HL-60 (cell line): ENCODE data around the gene SPINK4.

Experiments used
- DNase-seq, 2 experiments: peaks; one replicate each; pipeline ENCODE4 v3.0.0-alpha.2; 2010 to 2020; ENCODE audit warnings: low read depth in 1 of 2, low spot score in 1 of 2
- H3K27ac ChIP-seq: fragments of 250-450 bp; sonication (Bioruptor Pico); replicated peaks from 2 replicates; pipeline ENCODE4 v1.5.1; 2020; ENCODE audit warnings: mild to moderate bottlenecking, moderate library complexity
- H3K27me3 ChIP-seq: fragments of 250-450 bp; sonication (Bioruptor Pico); 2 replicates; pipeline ENCODE4 v1.5.1; 2021; ENCODE audit warnings: mild to moderate bottlenecking, moderate library complexity; ENCODE audit not compliant: insufficient read depth, poor library complexity, severe bottlenecking
- H3K4me3 ChIP-seq: replicated peaks from 2 replicates; pipeline ENCODE4 v1.5.1; 2011; ENCODE audit warnings: mild to moderate bottlenecking, control low read depth, low read length; ENCODE audit not compliant: insufficient read depth
- GABPA ChIP-seq: IDR thresholded peaks from 2 replicates; pipeline ENCODE4 v1.6.1; 2012; ENCODE audit warnings: low read depth
- POLR2AphosphoS5 ChIP-seq: IDR thresholded peaks from 2 replicates; pipeline ENCODE4 v1.6.1; 2012; ENCODE audit warnings: low read depth
- SPI1 ChIP-seq: IDR thresholded peaks from 2 replicates; pipeline ENCODE4 v1.6.1; 2012; ENCODE audit warnings: low read depth, mild to moderate bottlenecking, borderline replicate concordance
- TF ChIP-seq, protein P1 (sequence below): IDR thresholded peaks from one replicate; pipeline ENCODE4 v1.5.1; 2011; ENCODE audit warnings: low read length, control low read depth, inconsistent platforms; ENCODE audit not compliant: insufficient read depth
- TF ChIP-seq, protein P2 (sequence below): IDR thresholded peaks from 2 replicates; pipeline ENCODE4 v1.6.1; 2012; ENCODE audit warnings: low read depth; ENCODE audit not compliant: insufficient replicate concordance

The SPINK4 gene

DNA sequence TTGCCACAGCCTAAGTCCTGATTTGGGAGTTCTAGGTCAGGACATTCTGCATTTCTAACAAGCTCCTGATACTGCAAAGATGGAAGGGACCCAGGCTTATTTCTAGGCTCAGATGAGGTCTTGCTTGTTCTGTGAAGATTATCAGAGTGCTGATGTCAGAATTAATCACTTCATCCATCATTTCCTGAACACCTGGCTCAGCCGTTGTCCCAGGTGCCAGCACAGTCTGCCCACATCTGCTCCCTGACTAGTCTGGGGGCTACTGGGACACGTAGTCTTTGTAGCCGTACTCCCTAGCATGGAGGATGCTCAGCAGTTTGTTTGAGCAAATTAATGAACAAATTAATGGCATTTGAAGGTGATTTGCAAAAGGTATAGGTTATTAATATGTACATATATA is 17.9 kb upstream of the SPINK4 start:
- Histone ChIP-seq H3K27ac (no peak overlapping the region), H3K4me3 (no peak overlapping the region), H3K27me3 (no peaks in the 10 kb centered on the region)
- no peak for TF ChIP-seq POLR2AphosphoS5
- TF ChIP-seq SPI1 = no peak
- TF ChIP-seq, protein P1, sequence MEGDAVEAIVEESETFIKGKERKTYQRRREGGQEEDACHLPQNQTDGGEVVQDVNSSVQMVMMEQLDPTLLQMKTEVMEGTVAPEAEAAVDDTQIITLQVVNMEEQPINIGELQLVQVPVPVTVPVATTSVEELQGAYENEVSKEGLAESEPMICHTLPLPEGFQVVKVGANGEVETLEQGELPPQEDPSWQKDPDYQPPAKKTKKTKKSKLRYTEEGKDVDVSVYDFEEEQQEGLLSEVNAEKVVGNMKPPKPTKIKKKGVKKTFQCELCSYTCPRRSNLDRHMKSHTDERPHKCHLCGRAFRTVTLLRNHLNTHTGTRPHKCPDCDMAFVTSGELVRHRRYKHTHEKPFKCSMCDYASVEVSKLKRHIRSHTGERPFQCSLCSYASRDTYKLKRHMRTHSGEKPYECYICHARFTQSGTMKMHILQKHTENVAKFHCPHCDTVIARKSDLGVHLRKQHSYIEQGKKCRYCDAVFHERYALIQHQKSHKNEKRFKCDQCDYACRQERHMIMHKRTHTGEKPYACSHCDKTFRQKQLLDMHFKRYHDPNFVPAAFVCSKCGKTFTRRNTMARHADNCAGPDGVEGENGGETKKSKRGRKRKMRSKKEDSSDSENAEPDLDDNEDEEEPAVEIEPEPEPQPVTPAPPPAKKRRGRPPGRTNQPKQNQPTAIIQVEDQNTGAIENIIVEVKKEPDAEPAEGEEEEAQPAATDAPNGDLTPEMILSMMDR = no peak
- TF ChIP-seq, protein P2, sequence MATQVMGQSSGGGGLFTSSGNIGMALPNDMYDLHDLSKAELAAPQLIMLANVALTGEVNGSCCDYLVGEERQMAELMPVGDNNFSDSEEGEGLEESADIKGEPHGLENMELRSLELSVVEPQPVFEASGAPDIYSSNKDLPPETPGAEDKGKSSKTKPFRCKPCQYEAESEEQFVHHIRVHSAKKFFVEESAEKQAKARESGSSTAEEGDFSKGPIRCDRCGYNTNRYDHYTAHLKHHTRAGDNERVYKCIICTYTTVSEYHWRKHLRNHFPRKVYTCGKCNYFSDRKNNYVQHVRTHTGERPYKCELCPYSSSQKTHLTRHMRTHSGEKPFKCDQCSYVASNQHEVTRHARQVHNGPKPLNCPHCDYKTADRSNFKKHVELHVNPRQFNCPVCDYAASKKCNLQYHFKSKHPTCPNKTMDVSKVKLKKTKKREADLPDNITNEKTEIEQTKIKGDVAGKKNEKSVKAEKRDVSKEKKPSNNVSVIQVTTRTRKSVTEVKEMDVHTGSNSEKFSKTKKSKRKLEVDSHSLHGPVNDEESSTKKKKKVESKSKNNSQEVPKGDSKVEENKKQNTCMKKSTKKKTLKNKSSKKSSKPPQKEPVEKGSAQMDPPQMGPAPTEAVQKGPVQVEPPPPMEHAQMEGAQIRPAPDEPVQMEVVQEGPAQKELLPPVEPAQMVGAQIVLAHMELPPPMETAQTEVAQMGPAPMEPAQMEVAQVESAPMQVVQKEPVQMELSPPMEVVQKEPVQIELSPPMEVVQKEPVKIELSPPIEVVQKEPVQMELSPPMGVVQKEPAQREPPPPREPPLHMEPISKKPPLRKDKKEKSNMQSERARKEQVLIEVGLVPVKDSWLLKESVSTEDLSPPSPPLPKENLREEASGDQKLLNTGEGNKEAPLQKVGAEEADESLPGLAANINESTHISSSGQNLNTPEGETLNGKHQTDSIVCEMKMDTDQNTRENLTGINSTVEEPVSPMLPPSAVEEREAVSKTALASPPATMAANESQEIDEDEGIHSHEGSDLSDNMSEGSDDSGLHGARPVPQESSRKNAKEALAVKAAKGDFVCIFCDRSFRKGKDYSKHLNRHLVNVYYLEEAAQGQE = no peak
- TF ChIP-seq GABPA = no peak
- no peak for DNase-seq

DNA sequence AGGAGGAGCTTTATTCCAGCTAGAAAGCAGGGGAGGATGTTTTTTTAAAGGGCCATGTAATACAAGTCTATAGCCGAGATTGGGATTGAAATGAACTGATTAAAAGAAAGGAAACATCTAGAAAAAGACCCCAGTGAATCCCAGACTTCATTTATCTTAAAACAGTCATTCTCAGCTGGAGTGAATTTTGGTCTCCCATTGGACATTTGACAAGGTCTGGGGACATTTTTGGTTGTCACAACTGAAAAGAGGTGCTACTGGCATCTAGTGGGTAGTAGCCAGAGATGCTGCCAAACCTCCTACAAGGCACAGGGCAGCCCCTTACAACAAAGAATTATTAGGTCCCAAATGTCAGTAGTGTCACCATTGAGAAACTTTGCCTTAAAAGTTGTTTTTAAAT is 16.3 kb upstream of the SPINK4 start:
- no peaks in the 10 kb centered on the region for H3K27me3 ChIP-seq
- H3K27ac ChIP-seq = no peak overlapping the region
- DNase-seq = no peak
- no peak overlapping the region for H3K4me3 ChIP-seq
- TF ChIP-seq, protein P2 = no peak
- TF ChIP-seq SPI1 (no peak), GABPA (no peak), POLR2AphosphoS5 (no peak)
- TF ChIP-seq, protein P1 = no peak

DNA sequence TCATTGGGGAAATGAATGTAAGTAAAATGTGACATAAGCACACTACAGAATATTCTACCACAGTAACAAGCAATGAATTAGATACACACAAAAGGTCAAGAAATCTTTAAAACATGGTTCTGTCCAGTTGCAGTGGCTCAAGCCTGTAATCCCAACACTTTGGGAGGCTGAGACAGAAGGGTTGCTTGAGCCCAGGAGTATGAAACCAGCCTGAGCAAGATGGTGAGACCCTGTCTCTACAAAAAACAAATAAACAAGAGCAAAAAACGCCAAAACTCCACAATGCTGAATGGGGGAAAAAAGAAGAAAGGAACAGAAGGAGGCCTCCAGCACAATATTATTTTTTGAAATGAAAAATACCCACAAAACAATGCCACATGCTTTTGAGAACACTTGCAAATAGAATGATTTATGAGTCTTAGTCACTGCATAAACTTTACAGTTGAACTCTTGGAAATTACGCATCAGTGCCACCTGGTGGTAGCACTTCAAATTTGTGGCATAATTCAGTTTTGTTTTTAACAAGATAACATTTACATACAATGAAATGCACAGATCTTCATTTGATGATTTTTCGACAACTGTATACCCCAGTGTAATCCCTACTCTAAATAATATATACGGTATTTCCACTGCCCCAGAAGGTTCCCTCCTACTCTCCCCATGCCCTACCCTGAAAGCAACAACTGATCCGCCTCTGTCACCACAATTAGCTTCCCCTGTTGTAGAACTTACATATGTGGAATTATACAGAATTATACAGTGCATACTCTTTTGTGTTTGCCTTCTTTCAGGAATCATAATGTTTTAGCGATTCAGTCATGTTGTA is 14.4 kb upstream of the SPINK4 start:
- H3K27ac ChIP-seq = peak overlapping the region; percentile 85
- TF ChIP-seq, protein P2 = no peak
- TF ChIP-seq, protein P1 = peak; percentile 37
- H3K4me3 ChIP-seq = no peak overlapping the region
- H3K27me3 ChIP-seq = no peaks in the 10 kb centered on the region
- DNase-seq = peak; percentile 18 to 70
